AG04449 (cell line): ENCODE results near the gene GABRR2.

Experiments used
- CTCF ChIA-PET: fragments of 350-600 bp; formaldehyde crosslinking; extraction: SDS; loops from one replicate; lab custom pipeline; 2021; ENCODE audit warnings: antibody characterized with exemption; lab: Yijun Ruan, JAX
- POLR2A ChIA-PET: fragments of 400-600, 350-600 bp; formaldehyde crosslinking; extraction: SDS; loops from one replicate; lab custom pipeline; 2020; ENCODE audit warnings: antibody characterized with exemption, inconsistent platforms; lab: Yijun Ruan, JAX
- DNase-seq: peaks from one replicate; pipeline ENCODE4 v3.0.0-alpha.2; 2010; ENCODE audit warnings: low read depth, low spot score
- H3K4me3 ChIP-seq: 2 replicates; pipeline ENCODE4 v1.5.1; 2011; ENCODE audit warnings: low read depth, mild to moderate bottlenecking, control low read depth, low read length
- CTCF ChIP-seq: IDR thresholded peaks from one replicate; pipeline ENCODE4 v1.5.1; 2011; ENCODE audit warnings: mild to moderate bottlenecking, moderate library complexity, low read length, control low read depth, inconsistent platforms; ENCODE audit not compliant: insufficient read depth; ENCODE audit errors: missing control alignments

GABRR2 gene

GRCh38 chr6:89282749-89283148 lies 32.4 kb downstream of the GABRR2 start:
- no peak overlapping the region for H3K4me3 ChIP-seq
- ChIA-PET CTCF (interaction anchor here (1.0 kb wide), 1 partner anchor 41 kb away, joined by 3 read pairs; no protein-coding TSS in a partner anchor), POLR2A (no interaction called here)
- TF ChIP-seq CTCF = no peak
- DNase-seq = no peak

- no peak for DNase-seq
- ChIA-PET POLR2A (no interaction called here), CTCF (no interaction called here)
- TF ChIP-seq CTCF = peak; percentile 41
- H3K4me3 ChIP-seq = no peak overlapping the region
Measured at GRCh38 chr6:89281779-89282246, 33.3 kb downstream of the GABRR2 start.

GRCh38 chr6:89278956-89279355 lies 36.1 kb downstream of the GABRR2 start:
- TF ChIP-seq CTCF = no peak
- ChIA-PET CTCF (no interaction called here), POLR2A (no interaction called here)

GRCh38 chr6:89275900-89276299 lies 39.2 kb downstream of the GABRR2 start:
- ChIA-PET POLR2A (no interaction called here), CTCF (no interaction called here)

More at GRCh38 chr6:89278956-89279355, 36.1 kb downstream of the GABRR2 start:
- DNase-seq = no peak
- H3K4me3 ChIP-seq = no peak overlapping the region

GRCh38 chr6:89273816-89274215 lies 41.3 kb downstream of the GABRR2 start:
- DNase-seq = no peak
- POLR2A ChIA-PET = no interaction called here
- H3K4me3 ChIP-seq = no peak overlapping the region
- TF ChIP-seq CTCF = no peak
- CTCF ChIA-PET = no interaction called here

More at GRCh38 chr6:89275900-89276299, 39.2 kb downstream of the GABRR2 start:
- no peak for DNase-seq
- no peak overlapping the region for H3K4me3 ChIP-seq
- no peak for TF ChIP-seq CTCF

GRCh38 chr6:89272596-89272995 lies 42.5 kb downstream of the GABRR2 start:
- TF ChIP-seq CTCF = no peak
- DNase-seq = no peak
- no peak overlapping the region for H3K4me3 ChIP-seq
- POLR2A ChIA-PET = no interaction called here
- CTCF ChIA-PET = no interaction called here
